Measurements from ENCODE around the gene CCDC137. TPM values are rescaled to one million over a fixed set of nuclear protein-coding genes. Genes with fewer than 3 reads are reported as not detected.

Gene CCDC137
- total RNA-seq, 2 donors from 2014 or later: 35.8 to 44.2 TPM

GRCh38 chr17:81688616-81689015 is 22.1 kb downstream of the CCDC137 start:
- 93 to 100% methylated on average over 9 to 14 of the region's 14 CpGs for WGBS, 2 experiments (ENCODE audit: insufficient coverage in 1 of 2, insufficient read length in 1 of 2)
- H3K27me3 Mint-ChIP-seq (ENCODE audit: insufficient read depth): no peaks in the 10 kb centered on the region
- H3K4me3 Mint-ChIP-seq: no peak overlapping the region

DNA sequence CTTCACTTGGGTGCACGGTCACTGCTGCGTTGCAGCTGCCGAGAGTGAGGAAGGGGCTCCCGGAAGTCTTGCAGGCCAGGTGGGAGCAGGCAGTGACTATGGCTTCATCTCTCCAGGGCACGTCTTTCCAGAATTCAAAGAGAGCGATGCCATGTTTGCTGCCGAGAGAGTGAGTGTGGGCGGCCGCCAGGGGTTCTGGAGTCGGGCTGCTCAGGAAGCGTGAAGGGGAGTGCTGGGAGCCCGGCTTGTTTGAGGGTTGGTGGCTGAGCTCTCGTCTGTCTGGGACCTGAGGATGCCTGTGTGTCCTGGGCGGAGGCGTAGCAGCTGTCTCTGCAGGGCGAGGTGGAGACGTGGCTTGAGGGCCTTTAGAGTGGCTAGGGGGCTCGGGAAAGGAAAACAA is 23.5 kb downstream of the CCDC137 start:
- TF ChIP-seq, protein P1, sequence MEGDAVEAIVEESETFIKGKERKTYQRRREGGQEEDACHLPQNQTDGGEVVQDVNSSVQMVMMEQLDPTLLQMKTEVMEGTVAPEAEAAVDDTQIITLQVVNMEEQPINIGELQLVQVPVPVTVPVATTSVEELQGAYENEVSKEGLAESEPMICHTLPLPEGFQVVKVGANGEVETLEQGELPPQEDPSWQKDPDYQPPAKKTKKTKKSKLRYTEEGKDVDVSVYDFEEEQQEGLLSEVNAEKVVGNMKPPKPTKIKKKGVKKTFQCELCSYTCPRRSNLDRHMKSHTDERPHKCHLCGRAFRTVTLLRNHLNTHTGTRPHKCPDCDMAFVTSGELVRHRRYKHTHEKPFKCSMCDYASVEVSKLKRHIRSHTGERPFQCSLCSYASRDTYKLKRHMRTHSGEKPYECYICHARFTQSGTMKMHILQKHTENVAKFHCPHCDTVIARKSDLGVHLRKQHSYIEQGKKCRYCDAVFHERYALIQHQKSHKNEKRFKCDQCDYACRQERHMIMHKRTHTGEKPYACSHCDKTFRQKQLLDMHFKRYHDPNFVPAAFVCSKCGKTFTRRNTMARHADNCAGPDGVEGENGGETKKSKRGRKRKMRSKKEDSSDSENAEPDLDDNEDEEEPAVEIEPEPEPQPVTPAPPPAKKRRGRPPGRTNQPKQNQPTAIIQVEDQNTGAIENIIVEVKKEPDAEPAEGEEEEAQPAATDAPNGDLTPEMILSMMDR (conservative IDR thresholded peaks at IDR 0.05): no peak
- Histone ChIP-seq H3K27ac (ENCODE audit: low read depth, low read length) (no peak overlapping the region), H3K4me1 (ENCODE audit: control insufficient read depth, insufficient read depth, low read length) (no peaks in the 10 kb centered on the region), H3K9me3 (ENCODE audit: control insufficient read depth, low read length) (no peaks in the 10 kb centered on the region), H3K9ac (ENCODE audit: extremely low read depth, low read length, poor library complexity, severe bottlenecking) (no peak overlapping the region), H3K4me3 (ENCODE audit: low read length) (no peak overlapping the region), H3K27me3 (ENCODE audit: control insufficient read depth, insufficient read depth, low read length, poor library complexity, severe bottlenecking) (no peaks in the 10 kb centered on the region), H3K36me3 (ENCODE audit: control insufficient read depth, insufficient read depth, low read length) (peaks cover 69% of the 10 kb centered on the region)
- Mint-ChIP-seq H3K36me3 (ENCODE audit: low read depth) (peaks cover 50% of the 10 kb centered on the region), H3K4me1 (no peaks in the 10 kb centered on the region), H3K27ac (peak overlapping the region; percentile 64), H3K27me3 (ENCODE audit: insufficient read depth) (no peaks in the 10 kb centered on the region), H3K4me3 (no peak overlapping the region), H3K9me3 (no peaks in the 10 kb centered on the region)
- WGBS, 2 experiments (ENCODE audit: insufficient coverage in 1 of 2, insufficient read length in 1 of 2): 92 to 94% methylated on average over 17 to 18 of the region's 18 CpGs
- no peak for DNase-seq

More at GRCh38 chr17:81688616-81689015, 22.1 kb downstream of the CCDC137 start:
- H3K27me3 ChIP-seq (ENCODE audit: control insufficient read depth, insufficient read depth, low read length, poor library complexity, severe bottlenecking): no peaks in the 10 kb centered on the region
- no peaks in the 10 kb centered on the region for H3K9me3 ChIP-seq (ENCODE audit: control insufficient read depth, low read length)
- DNase-seq: no peak
- peaks cover 5% of the 10 kb centered on the region for H3K4me1 ChIP-seq (ENCODE audit: control insufficient read depth, insufficient read depth, low read length)
- no peak overlapping the region for H3K9ac ChIP-seq (ENCODE audit: extremely low read depth, low read length, poor library complexity, severe bottlenecking)
- no peaks in the 10 kb centered on the region for H3K9me3 Mint-ChIP-seq
- H3K36me3 ChIP-seq (ENCODE audit: control insufficient read depth, insufficient read depth, low read length): peaks cover 63% of the 10 kb centered on the region
- H3K4me1 Mint-ChIP-seq: peaks cover 7% of the 10 kb centered on the region
- H3K4me3 ChIP-seq (ENCODE audit: low read length): no peak overlapping the region
- TF ChIP-seq, protein P1 (conservative IDR thresholded peaks at IDR 0.05): no peak
- H3K27ac Mint-ChIP-seq: no peak overlapping the region
- no peak overlapping the region for H3K27ac ChIP-seq (ENCODE audit: low read depth, low read length)
- peaks cover 47% of the 10 kb centered on the region for H3K36me3 Mint-ChIP-seq (ENCODE audit: low read depth)

GRCh38 chr17:81690549-81690948 is 24.0 kb downstream of the CCDC137 start:
- DNase-seq: no peak
- no peaks in the 10 kb centered on the region for H3K4me1 Mint-ChIP-seq
- Histone ChIP-seq H3K4me1 (ENCODE audit: control insufficient read depth, insufficient read depth, low read length) (no peaks in the 10 kb centered on the region), H3K9ac (ENCODE audit: extremely low read depth, low read length, poor library complexity, severe bottlenecking) (no peak overlapping the region), H3K36me3 (ENCODE audit: control insufficient read depth, insufficient read depth, low read length) (peaks cover 67% of the 10 kb centered on the region), H3K9me3 (ENCODE audit: control insufficient read depth, low read length) (no peaks in the 10 kb centered on the region), H3K27me3 (ENCODE audit: control insufficient read depth, insufficient read depth, low read length, poor library complexity, severe bottlenecking) (no peaks in the 10 kb centered on the region), H3K4me3 (ENCODE audit: low read length) (no peak overlapping the region), H3K27ac (ENCODE audit: low read depth, low read length) (no peak overlapping the region)
- WGBS, 2 experiments (ENCODE audit: insufficient coverage in 1 of 2, insufficient read length in 1 of 2): 96% methylated on average over 12 to 17 of the region's 17 CpGs
- no peak overlapping the region for H3K4me3 Mint-ChIP-seq
- H3K36me3 Mint-ChIP-seq (ENCODE audit: low read depth): peaks cover 50% of the 10 kb centered on the region
- no peak overlapping the region for H3K27ac Mint-ChIP-seq
- H3K9me3 Mint-ChIP-seq: no peaks in the 10 kb centered on the region
- TF ChIP-seq, protein P1 (conservative IDR thresholded peaks at IDR 0.05): no peak
- no peaks in the 10 kb centered on the region for H3K27me3 Mint-ChIP-seq (ENCODE audit: insufficient read depth)

All from endodermal cell (in vitro differentiated cells).